K562 (cell line): ENCODE data around the gene HRH1.

Experiments
- BACH1 ChIP-seq: fragments of 200-800 bp; sonication (Bioruptor generic); IDR thresholded peaks from 2 replicates; pipeline ENCODE4 v1.6.1; 2016; ENCODE audit warnings: missing genetic modification characterization, missing compliant biosample characterization
- BDP1 ChIP-seq: IDR thresholded peaks from 3 replicates; pipeline ENCODE4 v1.6.1; 2011; ENCODE audit not compliant: insufficient read length, insufficient read depth
- FOXJ2 ChIP-seq: fragments of 200-800 bp; sonication (Bioruptor generic); IDR thresholded peaks from 2 replicates; pipeline ENCODE4 v1.6.1; 2016; ENCODE audit warnings: missing genetic modification characterization, missing compliant biosample characterization
- TBP ChIP-seq: optimal IDR thresholded peaks from 2 replicates; pipeline ENCODE3; 2011; ENCODE audit warnings: low read depth, low read length, improper control_type of control experiment
- ZNF274 ChIP-seq: IDR thresholded peaks from 2 replicates; pipeline ENCODE4 v1.6.1; 2011; ENCODE audit warnings: low read depth, mild to moderate bottlenecking, low read length, moderate library complexity, borderline replicate concordance

GRCh38 chr3:11115548-11115947, 38.7 kb upstream of the HRH1 start:
- TF ChIP-seq TBP (no peak), FOXJ2 (tag) (no peak), BACH1 (tag) (no peak), ZNF274 (no peak), BDP1 (no peak)
